ENCODE data around the gene SEMA3D.

DNA sequence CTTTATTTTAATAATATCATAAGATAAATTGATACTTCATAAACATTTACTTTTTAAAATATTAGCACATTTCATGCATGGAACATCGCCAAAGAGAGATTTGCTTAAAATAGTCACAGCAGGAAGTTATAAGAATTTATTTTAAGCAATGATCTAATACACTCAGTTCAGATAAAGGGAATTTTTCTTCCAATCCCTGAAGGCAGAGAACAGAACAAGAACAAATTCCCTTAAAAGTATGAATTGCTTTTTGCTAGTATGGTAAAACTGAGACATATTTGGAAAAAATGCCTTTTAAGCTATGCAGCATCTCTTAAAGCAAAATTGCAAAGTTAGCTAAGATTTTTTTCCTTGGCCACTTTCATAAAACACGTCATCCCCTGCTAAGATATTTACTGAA, 91.0 kb downstream of the SEMA3D start:
- TF ChIP-seq, protein P1, sequence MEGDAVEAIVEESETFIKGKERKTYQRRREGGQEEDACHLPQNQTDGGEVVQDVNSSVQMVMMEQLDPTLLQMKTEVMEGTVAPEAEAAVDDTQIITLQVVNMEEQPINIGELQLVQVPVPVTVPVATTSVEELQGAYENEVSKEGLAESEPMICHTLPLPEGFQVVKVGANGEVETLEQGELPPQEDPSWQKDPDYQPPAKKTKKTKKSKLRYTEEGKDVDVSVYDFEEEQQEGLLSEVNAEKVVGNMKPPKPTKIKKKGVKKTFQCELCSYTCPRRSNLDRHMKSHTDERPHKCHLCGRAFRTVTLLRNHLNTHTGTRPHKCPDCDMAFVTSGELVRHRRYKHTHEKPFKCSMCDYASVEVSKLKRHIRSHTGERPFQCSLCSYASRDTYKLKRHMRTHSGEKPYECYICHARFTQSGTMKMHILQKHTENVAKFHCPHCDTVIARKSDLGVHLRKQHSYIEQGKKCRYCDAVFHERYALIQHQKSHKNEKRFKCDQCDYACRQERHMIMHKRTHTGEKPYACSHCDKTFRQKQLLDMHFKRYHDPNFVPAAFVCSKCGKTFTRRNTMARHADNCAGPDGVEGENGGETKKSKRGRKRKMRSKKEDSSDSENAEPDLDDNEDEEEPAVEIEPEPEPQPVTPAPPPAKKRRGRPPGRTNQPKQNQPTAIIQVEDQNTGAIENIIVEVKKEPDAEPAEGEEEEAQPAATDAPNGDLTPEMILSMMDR (conservative IDR thresholded peaks at IDR 0.05; ENCODE audit: low read depth in 2 of 2): no peak
- TF ChIP-seq EZH2 (IDR thresholded peaks at IDR 0.05; ENCODE audit: low read depth, unreplicated experiment) (no peak), REST (IDR thresholded peaks at IDR 0.05; ENCODE audit: unreplicated experiment) (no peak), CREB1 (CRISPR knock-in tag; IDR thresholded peaks at IDR 0.05; ENCODE audit: low read depth) (no peak), POLR2AphosphoS5 (IDR thresholded peaks at IDR 0.05; ENCODE audit: low read depth) (no peak), EZH2phosphoT487 (IDR thresholded peaks at IDR 0.05; ENCODE audit: unreplicated experiment) (no peak), ZNF114 (CRISPR knock-in tag; IDR thresholded peaks at IDR 0.05) (no peak), JUNB (IDR thresholded peaks at IDR 0.05; ENCODE audit: unreplicated experiment) (no peak), STAT1 (IDR thresholded peaks at IDR 0.05; ENCODE audit: unreplicated experiment) (no peak)
- TF ChIP-seq, protein P2, sequence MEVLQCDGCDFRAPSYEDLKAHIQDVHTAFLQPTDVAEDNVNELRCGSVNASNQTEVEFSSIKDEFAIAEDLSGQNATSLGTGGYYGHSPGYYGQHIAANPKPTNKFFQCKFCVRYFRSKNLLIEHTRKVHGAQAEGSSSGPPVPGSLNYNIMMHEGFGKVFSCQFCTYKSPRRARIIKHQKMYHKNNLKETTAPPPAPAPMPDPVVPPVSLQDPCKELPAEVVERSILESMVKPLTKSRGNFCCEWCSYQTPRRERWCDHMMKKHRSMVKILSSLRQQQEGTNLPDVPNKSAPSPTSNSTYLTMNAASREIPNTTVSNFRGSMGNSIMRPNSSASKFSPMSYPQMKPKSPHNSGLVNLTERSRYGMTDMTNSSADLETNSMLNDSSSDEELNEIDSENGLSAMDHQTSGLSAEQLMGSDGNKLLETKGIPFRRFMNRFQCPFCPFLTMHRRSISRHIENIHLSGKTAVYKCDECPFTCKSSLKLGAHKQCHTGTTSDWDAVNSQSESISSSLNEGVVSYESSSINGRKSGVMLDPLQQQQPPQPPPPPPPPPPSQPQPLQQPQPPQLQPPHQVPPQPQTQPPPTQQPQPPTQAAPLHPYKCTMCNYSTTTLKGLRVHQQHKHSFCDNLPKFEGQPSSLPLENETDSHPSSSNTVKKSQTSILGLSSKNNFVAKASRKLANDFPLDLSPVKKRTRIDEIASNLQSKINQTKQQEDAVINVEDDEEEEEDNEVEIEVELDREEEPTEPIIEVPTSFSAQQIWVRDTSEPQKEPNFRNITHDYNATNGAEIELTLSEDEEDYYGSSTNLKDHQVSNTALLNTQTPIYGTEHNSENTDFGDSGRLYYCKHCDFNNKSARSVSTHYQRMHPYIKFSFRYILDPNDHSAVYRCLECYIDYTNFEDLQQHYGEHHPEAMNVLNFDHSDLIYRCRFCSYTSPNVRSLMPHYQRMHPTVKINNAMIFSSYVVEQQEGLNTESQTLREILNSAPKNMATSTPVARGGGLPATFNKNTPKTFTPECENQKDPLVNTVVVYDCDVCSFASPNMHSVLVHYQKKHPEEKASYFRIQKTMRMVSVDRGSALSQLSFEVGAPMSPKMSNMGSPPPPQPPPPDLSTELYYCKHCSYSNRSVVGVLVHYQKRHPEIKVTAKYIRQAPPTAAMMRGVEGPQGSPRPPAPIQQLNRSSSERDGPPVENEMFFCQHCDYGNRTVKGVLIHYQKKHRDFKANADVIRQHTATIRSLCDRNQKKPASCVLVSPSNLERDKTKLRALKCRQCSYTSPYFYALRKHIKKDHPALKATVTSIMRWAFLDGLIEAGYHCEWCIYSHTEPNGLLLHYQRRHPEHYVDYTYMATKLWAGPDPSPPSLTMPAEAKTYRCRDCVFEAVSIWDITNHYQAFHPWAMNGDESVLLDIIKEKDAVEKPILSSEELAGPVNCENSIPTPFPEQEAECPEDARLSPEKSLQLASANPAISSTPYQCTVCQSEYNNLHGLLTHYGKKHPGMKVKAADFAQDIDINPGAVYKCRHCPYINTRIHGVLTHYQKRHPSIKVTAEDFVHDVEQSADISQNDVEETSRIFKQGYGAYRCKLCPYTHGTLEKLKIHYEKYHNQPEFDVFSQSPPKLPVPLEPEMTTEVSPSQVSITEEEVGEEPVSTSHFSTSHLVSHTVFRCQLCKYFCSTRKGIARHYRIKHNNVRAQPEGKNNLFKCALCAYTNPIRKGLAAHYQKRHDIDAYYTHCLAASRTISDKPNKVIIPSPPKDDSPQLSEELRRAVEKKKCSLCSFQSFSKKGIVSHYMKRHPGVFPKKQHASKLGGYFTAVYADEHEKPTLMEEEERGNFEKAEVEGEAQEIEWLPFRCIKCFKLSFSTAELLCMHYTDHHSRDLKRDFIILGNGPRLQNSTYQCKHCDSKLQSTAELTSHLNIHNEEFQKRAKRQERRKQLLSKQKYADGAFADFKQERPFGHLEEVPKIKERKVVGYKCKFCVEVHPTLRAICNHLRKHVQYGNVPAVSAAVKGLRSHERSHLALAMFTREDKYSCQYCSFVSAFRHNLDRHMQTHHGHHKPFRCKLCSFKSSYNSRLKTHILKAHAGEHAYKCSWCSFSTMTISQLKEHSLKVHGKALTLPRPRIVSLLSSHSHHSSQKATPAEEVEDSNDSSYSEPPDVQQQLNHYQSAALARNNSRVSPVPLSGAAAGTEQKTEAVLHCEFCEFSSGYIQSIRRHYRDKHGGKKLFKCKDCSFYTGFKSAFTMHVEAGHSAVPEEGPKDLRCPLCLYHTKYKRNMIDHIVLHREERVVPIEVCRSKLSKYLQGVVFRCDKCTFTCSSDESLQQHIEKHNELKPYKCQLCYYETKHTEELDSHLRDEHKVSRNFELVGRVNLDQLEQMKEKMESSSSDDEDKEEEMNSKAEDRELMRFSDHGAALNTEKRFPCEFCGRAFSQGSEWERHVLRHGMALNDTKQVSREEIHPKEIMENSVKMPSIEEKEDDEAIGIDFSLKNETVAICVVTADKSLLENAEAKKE (CRISPR knock-in tag; IDR thresholded peaks at IDR 0.05): no peak
- TF ChIP-seq, protein P3, sequence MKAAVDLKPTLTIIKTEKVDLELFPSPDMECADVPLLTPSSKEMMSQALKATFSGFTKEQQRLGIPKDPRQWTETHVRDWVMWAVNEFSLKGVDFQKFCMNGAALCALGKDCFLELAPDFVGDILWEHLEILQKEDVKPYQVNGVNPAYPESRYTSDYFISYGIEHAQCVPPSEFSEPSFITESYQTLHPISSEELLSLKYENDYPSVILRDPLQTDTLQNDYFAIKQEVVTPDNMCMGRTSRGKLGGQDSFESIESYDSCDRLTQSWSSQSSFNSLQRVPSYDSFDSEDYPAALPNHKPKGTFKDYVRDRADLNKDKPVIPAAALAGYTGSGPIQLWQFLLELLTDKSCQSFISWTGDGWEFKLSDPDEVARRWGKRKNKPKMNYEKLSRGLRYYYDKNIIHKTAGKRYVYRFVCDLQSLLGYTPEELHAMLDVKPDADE (IDR thresholded peaks at IDR 0.05): no peak

All from GM23338 (cell line).